Activated naive CD4-positive, alpha-beta T cell treated with anti-CD3 and anti-CD28 coated beads for 36 hours (primary cell): Measurements from ENCODE around the gene MOB2. TPM values are rescaled to one million over a fixed set of nuclear protein-coding genes. Genes with fewer than 3 reads are reported as not detected.

Experiments
- CTCF ChIA-PET: fragments of 350-600 bp; sonication (Branson Sonifier 250); formaldehyde crosslinking; loops from one replicate; lab custom pipeline; 2021; ENCODE audit warnings: antibody characterized with exemption; lab: Charles Lee
- DNase-seq: peaks from one replicate; pipeline ENCODE4 v3.0.0-alpha.2; 2020
- H3K27ac Mint-ChIP-seq: one replicate; pipeline ENCODE4 v1.8.0; 2021; ENCODE audit warnings: mild to moderate bottlenecking, mixed read lengths
- H3K27me3 Mint-ChIP-seq: one replicate; pipeline ENCODE4 v1.8.0; 2021; ENCODE audit warnings: low read depth, mixed read lengths
- H3K36me3 Mint-ChIP-seq: one replicate; pipeline ENCODE4 v1.8.0; 2021; ENCODE audit warnings: low read depth, mixed read lengths
- H3K4me1 Mint-ChIP-seq: one replicate; pipeline ENCODE4 v1.8.0; 2021; ENCODE audit warnings: low read depth, mixed read lengths
- H3K4me3 Mint-ChIP-seq: one replicate; pipeline ENCODE4 v1.8.0; 2021; ENCODE audit warnings: mild to moderate bottlenecking, moderate library complexity, mixed read lengths
- H3K9me3 Mint-ChIP-seq: one replicate; pipeline ENCODE4 v1.8.0; 2021; ENCODE audit warnings: mixed read lengths
- intact Hi-C: fragments of 100-400 bp; cut with micrococcal nuclease; formaldehyde crosslinking; loops from one replicate; pipeline ENCODE4 v1.15.1; 2023
- total RNA-seq, 2 experiments: library from RNA; stranded (reverse); gene quantifications; one replicate each; pipeline ENCODE4 v1.2.3, GENCODE V29; 2021

The MOB2 gene
- total RNA-seq, 2 experiments from 2014 or later: 12.4 to 14.1 TPM

DNA sequence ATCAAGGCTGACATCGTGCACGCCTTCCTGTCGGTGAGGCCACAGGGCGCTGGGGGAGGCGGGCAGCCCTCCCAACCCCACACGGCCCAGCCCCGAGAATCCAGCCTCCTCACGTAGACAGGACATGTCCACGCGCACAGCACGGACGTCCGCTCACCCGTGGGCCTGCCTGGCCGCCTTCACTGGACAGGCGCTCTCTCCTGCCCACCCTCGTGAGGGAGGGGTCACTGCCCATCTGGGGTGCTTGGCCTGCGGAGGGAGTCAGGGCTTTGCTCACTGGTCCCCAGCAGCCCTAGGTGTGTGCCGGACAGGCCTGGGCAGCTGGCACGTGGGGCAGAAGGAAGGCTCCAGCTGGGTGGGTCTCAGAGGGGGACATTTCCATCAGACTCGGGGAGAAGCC lies 32.0 kb downstream of the MOB2 start:
- intact Hi-C loops: no loop called here
- CTCF ChIA-PET: interaction anchor here (1.5 kb wide), 1 partner anchor 60 kb away, joined by 3 read pairs; no protein-coding TSS in a partner anchor
- H3K9me3 Mint-ChIP-seq: no peaks in the 10 kb centered on the region
- no peak overlapping the region for H3K27ac Mint-ChIP-seq
- no peak for DNase-seq
- H3K4me3 Mint-ChIP-seq: no peak overlapping the region
- no peaks in the 10 kb centered on the region for H3K4me1 Mint-ChIP-seq
- H3K27me3 Mint-ChIP-seq: no peaks in the 10 kb centered on the region
- no peaks in the 10 kb centered on the region for H3K36me3 Mint-ChIP-seq

DNA sequence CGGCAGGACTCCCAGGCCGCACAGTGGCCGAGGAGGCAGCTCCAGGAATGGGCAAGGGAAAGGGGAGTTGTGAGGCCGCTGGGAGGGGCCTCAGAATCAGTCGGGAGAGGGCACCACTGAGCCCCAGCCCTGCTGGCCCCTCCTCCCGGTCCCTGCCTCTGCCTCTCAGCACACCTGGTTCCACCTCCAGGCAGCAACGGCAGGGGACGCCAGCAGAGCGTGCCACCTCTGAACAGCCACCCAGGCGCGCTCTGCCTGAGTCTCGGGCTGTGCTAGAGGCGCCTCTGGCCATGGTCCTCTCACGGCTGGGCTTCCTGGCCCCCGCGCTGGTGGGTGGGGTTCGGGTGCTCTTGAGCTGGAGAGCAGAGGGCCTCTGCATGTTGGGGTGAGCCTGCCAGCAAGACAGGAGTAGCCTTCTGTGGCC lies 33.0 kb downstream of the MOB2 start:
- peak; percentile 82 for DNase-seq
- Mint-ChIP-seq H3K36me3 (no peaks in the 10 kb centered on the region), H3K4me1 (no peaks in the 10 kb centered on the region), H3K9me3 (no peaks in the 10 kb centered on the region), H3K27me3 (no peaks in the 10 kb centered on the region), H3K4me3 (no peak overlapping the region), H3K27ac (no peak overlapping the region)
- CTCF ChIA-PET: interaction anchor here (0.9 to 1.5 kb wide), 3 partner anchors 61 to 164 kb away, joined by 3 to 4 read pairs (median 3); no protein-coding TSS in a partner anchor
- intact Hi-C loops: loop anchor here (1.0 kb wide), 3 partner anchors 62 to 189 kb away; no protein-coding TSS in a partner anchor

DNA sequence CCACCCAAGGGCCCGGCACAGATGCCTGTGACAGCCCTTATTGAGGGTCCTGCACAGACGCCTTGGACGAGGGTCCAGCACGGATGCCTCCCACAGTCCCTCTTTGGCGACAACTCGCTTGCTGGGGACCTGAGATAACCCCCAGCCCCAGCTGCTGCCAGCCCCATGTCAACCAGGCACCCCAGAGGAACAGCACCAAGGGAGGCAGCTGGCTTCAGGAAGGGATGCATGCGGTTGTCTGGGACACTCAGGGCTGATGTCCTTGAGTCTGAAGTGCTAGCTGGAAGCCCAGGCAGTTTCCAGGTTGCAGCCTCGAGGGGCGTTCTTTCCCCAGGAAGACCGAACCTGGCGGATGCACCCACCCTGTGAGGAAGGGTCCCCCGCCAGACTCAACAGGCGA lies 33.8 kb downstream of the MOB2 start:
- Mint-ChIP-seq H3K9me3 (no peaks in the 10 kb centered on the region), H3K27ac (no peak overlapping the region), H3K27me3 (no peaks in the 10 kb centered on the region), H3K4me3 (no peak overlapping the region), H3K4me1 (no peaks in the 10 kb centered on the region), H3K36me3 (no peaks in the 10 kb centered on the region)
- CTCF ChIA-PET: interaction anchor here (1.1 to 1.3 kb wide), 2 partner anchors 122 to 136 kb away, joined by 4 read pairs; no protein-coding TSS in a partner anchor
- intact Hi-C loops: loop anchor here (1.0 kb wide), 3 partner anchors 63 to 188 kb away; no protein-coding TSS in a partner anchor
- DNase-seq: no peak

- CTCF ChIA-PET: interaction anchor here (1.1 kb wide), 1 partner anchor 136 kb away, joined by 4 read pairs; no protein-coding TSS in a partner anchor
- Mint-ChIP-seq H3K27me3 (no peaks in the 10 kb centered on the region), H3K36me3 (no peaks in the 10 kb centered on the region), H3K4me3 (no peak overlapping the region), H3K9me3 (no peaks in the 10 kb centered on the region), H3K27ac (no peak overlapping the region), H3K4me1 (no peaks in the 10 kb centered on the region)
- intact Hi-C loops: no loop called here
- no peak for DNase-seq
Measured at GRCh38 chr11:1451781-1452470, 34.7 kb downstream of the MOB2 start.

DNA sequence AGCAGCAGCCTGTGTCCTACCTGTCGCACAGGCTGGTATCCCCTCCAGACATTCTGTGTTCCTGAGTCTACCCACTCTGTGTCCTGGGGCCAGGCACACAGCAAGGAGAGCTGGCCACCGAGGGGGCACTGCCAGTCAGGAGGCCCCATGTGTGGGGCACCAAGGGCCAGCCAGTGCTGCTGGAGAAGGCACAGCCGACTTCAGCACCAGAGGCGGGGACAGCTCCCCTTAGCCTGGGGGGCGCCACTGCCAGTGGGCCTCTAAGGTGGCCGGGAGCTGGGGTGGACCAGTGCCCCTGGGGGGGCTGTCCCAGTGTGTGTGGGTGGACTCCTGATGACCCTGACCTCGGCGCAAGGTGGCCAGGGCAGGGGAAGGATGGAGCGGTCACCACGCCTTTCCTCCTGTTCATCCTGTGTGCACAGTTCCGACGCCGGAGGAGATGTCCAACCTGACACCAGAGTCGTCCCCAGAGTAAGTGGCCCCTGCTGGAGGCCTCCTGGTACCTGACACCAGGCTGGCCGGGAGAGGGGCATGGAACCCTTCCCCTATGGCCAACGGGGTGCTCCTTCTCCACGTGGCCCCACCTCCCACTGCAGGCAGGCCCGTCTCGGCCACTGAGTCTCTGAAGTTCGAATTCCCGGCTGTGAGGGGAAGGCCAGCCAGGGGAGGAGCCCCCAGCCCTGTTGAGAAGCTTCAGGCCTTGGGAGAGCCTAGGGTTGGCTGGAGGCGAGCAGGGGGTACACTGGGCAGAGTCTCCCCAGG lies 35.4 kb downstream of the MOB2 start:
- H3K36me3 Mint-ChIP-seq: no peaks in the 10 kb centered on the region
- H3K4me3 Mint-ChIP-seq: no peak overlapping the region
- no peak overlapping the region for H3K27ac Mint-ChIP-seq
- H3K4me1 Mint-ChIP-seq: no peaks in the 10 kb centered on the region
- intact Hi-C loops: no loop called here
- no peaks in the 10 kb centered on the region for H3K27me3 Mint-ChIP-seq
- CTCF ChIA-PET: no interaction called here
- H3K9me3 Mint-ChIP-seq: no peaks in the 10 kb centered on the region
- no peak for DNase-seq

DNA sequence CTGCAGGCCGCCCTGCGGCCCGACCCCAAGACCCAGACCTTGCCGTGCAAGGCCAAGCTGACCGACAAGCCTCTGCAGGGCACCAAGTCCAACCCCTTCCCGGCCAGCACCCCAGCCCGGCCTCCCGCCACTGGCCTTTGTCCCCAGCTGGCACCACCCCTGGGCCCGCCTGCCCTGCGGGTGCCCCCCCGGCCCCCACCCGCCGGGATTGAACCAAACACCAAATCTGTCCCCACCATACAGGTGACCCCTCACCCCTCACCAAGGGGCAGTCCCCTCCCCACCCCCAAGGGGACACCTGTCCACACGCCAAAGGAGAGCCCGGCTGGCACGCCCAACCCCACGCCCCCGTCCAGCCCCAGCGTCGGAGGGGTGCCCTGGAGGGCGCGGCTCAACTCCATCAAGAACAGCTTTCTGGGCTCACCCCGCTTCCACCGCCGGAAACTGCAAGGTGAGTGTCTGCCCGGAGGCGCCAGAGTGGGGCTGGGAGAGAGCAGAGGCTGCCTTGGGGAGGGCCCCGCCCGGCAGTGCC lies 36.2 kb downstream of the MOB2 start:
- no peak overlapping the region for H3K27ac Mint-ChIP-seq
- intact Hi-C loops: no loop called here
- no peak for DNase-seq
- no peaks in the 10 kb centered on the region for H3K9me3 Mint-ChIP-seq
- H3K36me3 Mint-ChIP-seq: no peaks in the 10 kb centered on the region
- no peaks in the 10 kb centered on the region for H3K27me3 Mint-ChIP-seq
- no peaks in the 10 kb centered on the region for H3K4me1 Mint-ChIP-seq
- no peak overlapping the region for H3K4me3 Mint-ChIP-seq
- CTCF ChIA-PET: no interaction called here

GRCh38 chr11:1449490-1450243 lies 36.9 kb downstream of the MOB2 start:
- DNase-seq: no peak
- intact Hi-C loops: no loop called here
- Mint-ChIP-seq H3K9me3 (no peaks in the 10 kb centered on the region), H3K4me3 (no peak overlapping the region), H3K27ac (no peak overlapping the region), H3K27me3 (no peaks in the 10 kb centered on the region), H3K36me3 (no peaks in the 10 kb centered on the region), H3K4me1 (no peaks in the 10 kb centered on the region)
- CTCF ChIA-PET: no interaction called here

GRCh38 chr11:1448882-1449281 lies 37.7 kb downstream of the MOB2 start:
- intact Hi-C loops: no loop called here
- Mint-ChIP-seq H3K36me3 (no peaks in the 10 kb centered on the region), H3K4me1 (no peaks in the 10 kb centered on the region), H3K9me3 (no peaks in the 10 kb centered on the region), H3K27me3 (no peaks in the 10 kb centered on the region), H3K27ac (no peak overlapping the region), H3K4me3 (no peak overlapping the region)
- CTCF ChIA-PET: no interaction called here
- DNase-seq: no peak

- Mint-ChIP-seq H3K4me3 (no peak overlapping the region), H3K9me3 (no peaks in the 10 kb centered on the region), H3K4me1 (no peaks in the 10 kb centered on the region), H3K36me3 (no peaks in the 10 kb centered on the region), H3K27me3 (no peaks in the 10 kb centered on the region), H3K27ac (no peak overlapping the region)
- no peak for DNase-seq
- CTCF ChIA-PET: no interaction called here
- intact Hi-C loops: no loop called here
Measured at GRCh38 chr11:1447845-1448825, 38.4 kb downstream of the MOB2 start.

GRCh38 chr11:1446623-1447022 lies 40.0 kb downstream of the MOB2 start:
- H3K9me3 Mint-ChIP-seq: no peaks in the 10 kb centered on the region
- no peak overlapping the region for H3K27ac Mint-ChIP-seq
- H3K4me3 Mint-ChIP-seq: no peak overlapping the region
- no peak for DNase-seq
- H3K36me3 Mint-ChIP-seq: no peaks in the 10 kb centered on the region
- intact Hi-C loops: no loop called here
- no peaks in the 10 kb centered on the region for H3K27me3 Mint-ChIP-seq
- CTCF ChIA-PET: interaction anchor here (0.7 to 1.1 kb wide), 2 partner anchors 128 to 245 kb away, joined by 3 read pairs; no protein-coding TSS in a partner anchor
- H3K4me1 Mint-ChIP-seq: no peaks in the 10 kb centered on the region

GRCh38 chr11:1445741-1446445 lies 40.7 kb downstream of the MOB2 start:
- Mint-ChIP-seq H3K27ac (no peak overlapping the region), H3K9me3 (no peaks in the 10 kb centered on the region), H3K4me3 (no peak overlapping the region), H3K36me3 (no peaks in the 10 kb centered on the region), H3K4me1 (no peaks in the 10 kb centered on the region), H3K27me3 (no peaks in the 10 kb centered on the region)
- CTCF ChIA-PET: interaction anchor here (1.1 kb wide), 1 partner anchor 129 kb away, joined by 3 read pairs; no protein-coding TSS in a partner anchor
- intact Hi-C loops: no loop called here
- no peak for DNase-seq
